GM23338 (cell line): ENCODE results near the gene ANTXR1. TPM values are rescaled to one million over a fixed set of nuclear protein-coding genes. Genes with fewer than 3 reads are reported as not detected.

Experiments used
- ATAC-seq: fragments of 200-7000 bp; cut with Tn5 transposase; 3 replicates; pipeline ENCODE4 v1.9.1; 2020
- DNase-seq: peaks from one replicate; pipeline ENCODE4 v3.0.0-alpha.2; 2015; ENCODE audit warnings: low spot score
- H2AFZ ChIP-seq: fragments of 200-600 bp; sonication (generic); 2 replicates; pipeline ENCODE4 v1.8.0; 2016; ENCODE audit warnings: antibody characterized with exemption, mild to moderate bottlenecking, moderate library complexity
- H3F3A ChIP-seq: fragments of 200-600 bp; sonication (generic); replicated peaks from 2 replicates; pipeline ENCODE4 v1.8.0; 2017; ENCODE audit warnings: antibody characterized with exemption, mixed run types, low read depth
- H3K27ac ChIP-seq: fragments of 200-600 bp; sonication (generic); 2 replicates; pipeline ENCODE4 v1.6.1; 2016; ENCODE audit warnings: low read depth
- H3K27me3 ChIP-seq: fragments of 200-600 bp; sonication (generic); 2 replicates; pipeline ENCODE4 v1.8.0; 2016; ENCODE audit warnings: mild to moderate bottlenecking, mixed run types, moderate library complexity; ENCODE audit not compliant: insufficient read depth
- H3K36me3 ChIP-seq: fragments of 200-600 bp; sonication (generic); 2 replicates; pipeline ENCODE4 v1.8.0; 2016; ENCODE audit warnings: mild to moderate bottlenecking; ENCODE audit not compliant: insufficient read depth
- H3K4me1 ChIP-seq: fragments of 200-600 bp; sonication (generic); 2 replicates; pipeline ENCODE4 v1.8.0; 2016; ENCODE audit warnings: mild to moderate bottlenecking, moderate library complexity; ENCODE audit not compliant: insufficient read depth
- H3K4me2 ChIP-seq: fragments of 200-600 bp; sonication (generic); 2 replicates; pipeline ENCODE4 v1.7.1; 2017; ENCODE audit warnings: mixed run types
- H3K4me3 ChIP-seq: fragments of 200-600 bp; sonication (generic); 2 replicates; pipeline ENCODE4 v1.6.1; 2016; ENCODE audit warnings: mixed run types
- H3K79me2 ChIP-seq: fragments of 200-600 bp; sonication (generic); replicated peaks from 2 replicates; pipeline ENCODE4 v1.8.0; 2017; ENCODE audit warnings: mild to moderate bottlenecking; ENCODE audit not compliant: insufficient read depth
- H3K9me2 ChIP-seq: fragments of 200-600 bp; sonication (generic); 2 replicates; pipeline ENCODE4 v1.8.0; 2017; ENCODE audit not compliant: insufficient read depth
- H4K20me1 ChIP-seq: fragments of 200-600 bp; sonication (generic); replicated peaks from 2 replicates; pipeline ENCODE4 v1.8.0; 2017; ENCODE audit warnings: mild to moderate bottlenecking; ENCODE audit not compliant: insufficient read depth
- H3K27ac Mint-ChIP-seq: 2 replicates; pipeline ENCODE4 v1.8.0; 2020; ENCODE audit warnings: inconsistent platforms, mild to moderate bottlenecking, moderate library complexity, mixed read lengths
- H3K27me3 Mint-ChIP-seq: 3 replicates; pipeline ENCODE4 v1.8.0; 2022; ENCODE audit warnings: low read depth, mild to moderate bottlenecking, moderate library complexity, mixed read lengths, inconsistent platforms; ENCODE audit not compliant: insufficient read depth, poor library complexity
- H3K36me3 Mint-ChIP-seq: 3 replicates; pipeline ENCODE4 v1.8.0; 2021; ENCODE audit warnings: low read depth, mild to moderate bottlenecking, inconsistent platforms, moderate library complexity, mixed read lengths
- H3K4me1 Mint-ChIP-seq: 3 replicates; pipeline ENCODE4 v1.8.0; 2020; ENCODE audit warnings: mild to moderate bottlenecking, inconsistent platforms, mixed read lengths
- H3K4me3 Mint-ChIP-seq: 3 replicates; pipeline ENCODE4 v1.8.0; 2021; ENCODE audit warnings: moderate library complexity, mild to moderate bottlenecking, inconsistent platforms, mixed read lengths
- H3K9me3 Mint-ChIP-seq: 3 replicates; pipeline ENCODE4 v1.8.0; 2020; ENCODE audit warnings: moderate library complexity, mild to moderate bottlenecking, inconsistent platforms, mixed read lengths
- CREB1 ChIP-seq: fragments of 250-450 bp; sonication (Bioruptor Pico); IDR thresholded peaks from 2 replicates; pipeline ENCODE4 v1.5.0; 2020; ENCODE audit warnings: low read depth, mild to moderate bottlenecking, moderate library complexity
- CTCF ChIP-seq, 2 experiments: fragments of 200-600 bp in 1 of 2; sonication (generic) in 1 of 2; conservative IDR thresholded peaks; 2 replicates each; pipeline versions ENCODE4 v1.5.1 to v1.6.1; 2016 to 2017; ENCODE audit warnings: antibody characterized with exemption in 2 of 2, low read depth in 2 of 2, mild to moderate bottlenecking in 2 of 2, moderate library complexity in 1 of 2
- ETS1 ChIP-seq: IDR thresholded peaks from 2 replicates; pipeline ENCODE4 v1.6.1; 2016; ENCODE audit warnings: antibody characterized with exemption
- EZH2 ChIP-seq: fragments of 200-600 bp; sonication (generic); IDR thresholded peaks from one replicate; pipeline ENCODE4 v1.8.0; 2017; ENCODE audit warnings: antibody characterized with exemption, mild to moderate bottlenecking, low read depth; ENCODE audit not compliant: unreplicated experiment
- EZH2phosphoT487 ChIP-seq: fragments of 200-600 bp; sonication (generic); IDR thresholded peaks from one replicate; pipeline ENCODE4 v1.8.1; 2018; ENCODE audit warnings: antibody characterized with exemption; ENCODE audit not compliant: unreplicated experiment
- JUNB ChIP-seq: IDR thresholded peaks from one replicate; pipeline ENCODE4 v1.6.1; 2016; ENCODE audit warnings: antibody characterized with exemption; ENCODE audit not compliant: unreplicated experiment
- NANOG ChIP-seq: IDR thresholded peaks from 2 replicates; pipeline ENCODE4 v1.6.1; 2016; ENCODE audit warnings: antibody characterized with exemption, borderline replicate concordance
- REST ChIP-seq: IDR thresholded peaks from one replicate; pipeline ENCODE4 v1.6.1; 2018; ENCODE audit warnings: antibody characterized with exemption; ENCODE audit not compliant: unreplicated experiment
- STAT1 ChIP-seq: IDR thresholded peaks from one replicate; pipeline ENCODE4 v1.6.1; 2016; ENCODE audit warnings: antibody characterized with exemption; ENCODE audit not compliant: unreplicated experiment
- ZNF114 ChIP-seq: fragments of 250-450 bp; sonication (Bioruptor Pico); IDR thresholded peaks from 2 replicates; pipeline ENCODE4 v1.5.0; 2020; ENCODE audit warnings: mild to moderate bottlenecking, moderate library complexity
- ZNF331 ChIP-seq: fragments of 250-450 bp; sonication (Bioruptor Pico); IDR thresholded peaks from 2 replicates; pipeline ENCODE4 v1.5.0; 2020; ENCODE audit warnings: low read depth, mild to moderate bottlenecking, moderate library complexity
- polyA plus RNA-seq: library from polyadenylated mRNA; unstranded; fragments of >200 nt; fragmentation: Nextera tagmentation; extraction: Ambion mirVana; gene quantifications from 2 replicates; pipeline ENCODE4 v1.2.1, GENCODE V29; 2016
- total RNA-seq: library from RNA; depleted of rRNA; stranded (reverse); fragments of >200 nt; shearing (Covaris generic); gene quantifications from 2 replicates; pipeline ENCODE4 v1.2.3, GENCODE V29; 2014
- TF ChIP-seq, protein P1 (sequence below): fragments of 250-450 bp; sonication (Bioruptor Pico); IDR thresholded peaks from 2 replicates; pipeline ENCODE4 v1.5.0; 2020; ENCODE audit warnings: mild to moderate bottlenecking, moderate library complexity

ANTXR1 gene
- total and polyA plus RNA-seq, 2 experiments from 2014 or later, result 16.1 to 23.1 TPM

GRCh38 chr2:68989035-68989434 lies 23.9 kb upstream of the ANTXR1 start (continued):
- TF ChIP-seq, protein P1, sequence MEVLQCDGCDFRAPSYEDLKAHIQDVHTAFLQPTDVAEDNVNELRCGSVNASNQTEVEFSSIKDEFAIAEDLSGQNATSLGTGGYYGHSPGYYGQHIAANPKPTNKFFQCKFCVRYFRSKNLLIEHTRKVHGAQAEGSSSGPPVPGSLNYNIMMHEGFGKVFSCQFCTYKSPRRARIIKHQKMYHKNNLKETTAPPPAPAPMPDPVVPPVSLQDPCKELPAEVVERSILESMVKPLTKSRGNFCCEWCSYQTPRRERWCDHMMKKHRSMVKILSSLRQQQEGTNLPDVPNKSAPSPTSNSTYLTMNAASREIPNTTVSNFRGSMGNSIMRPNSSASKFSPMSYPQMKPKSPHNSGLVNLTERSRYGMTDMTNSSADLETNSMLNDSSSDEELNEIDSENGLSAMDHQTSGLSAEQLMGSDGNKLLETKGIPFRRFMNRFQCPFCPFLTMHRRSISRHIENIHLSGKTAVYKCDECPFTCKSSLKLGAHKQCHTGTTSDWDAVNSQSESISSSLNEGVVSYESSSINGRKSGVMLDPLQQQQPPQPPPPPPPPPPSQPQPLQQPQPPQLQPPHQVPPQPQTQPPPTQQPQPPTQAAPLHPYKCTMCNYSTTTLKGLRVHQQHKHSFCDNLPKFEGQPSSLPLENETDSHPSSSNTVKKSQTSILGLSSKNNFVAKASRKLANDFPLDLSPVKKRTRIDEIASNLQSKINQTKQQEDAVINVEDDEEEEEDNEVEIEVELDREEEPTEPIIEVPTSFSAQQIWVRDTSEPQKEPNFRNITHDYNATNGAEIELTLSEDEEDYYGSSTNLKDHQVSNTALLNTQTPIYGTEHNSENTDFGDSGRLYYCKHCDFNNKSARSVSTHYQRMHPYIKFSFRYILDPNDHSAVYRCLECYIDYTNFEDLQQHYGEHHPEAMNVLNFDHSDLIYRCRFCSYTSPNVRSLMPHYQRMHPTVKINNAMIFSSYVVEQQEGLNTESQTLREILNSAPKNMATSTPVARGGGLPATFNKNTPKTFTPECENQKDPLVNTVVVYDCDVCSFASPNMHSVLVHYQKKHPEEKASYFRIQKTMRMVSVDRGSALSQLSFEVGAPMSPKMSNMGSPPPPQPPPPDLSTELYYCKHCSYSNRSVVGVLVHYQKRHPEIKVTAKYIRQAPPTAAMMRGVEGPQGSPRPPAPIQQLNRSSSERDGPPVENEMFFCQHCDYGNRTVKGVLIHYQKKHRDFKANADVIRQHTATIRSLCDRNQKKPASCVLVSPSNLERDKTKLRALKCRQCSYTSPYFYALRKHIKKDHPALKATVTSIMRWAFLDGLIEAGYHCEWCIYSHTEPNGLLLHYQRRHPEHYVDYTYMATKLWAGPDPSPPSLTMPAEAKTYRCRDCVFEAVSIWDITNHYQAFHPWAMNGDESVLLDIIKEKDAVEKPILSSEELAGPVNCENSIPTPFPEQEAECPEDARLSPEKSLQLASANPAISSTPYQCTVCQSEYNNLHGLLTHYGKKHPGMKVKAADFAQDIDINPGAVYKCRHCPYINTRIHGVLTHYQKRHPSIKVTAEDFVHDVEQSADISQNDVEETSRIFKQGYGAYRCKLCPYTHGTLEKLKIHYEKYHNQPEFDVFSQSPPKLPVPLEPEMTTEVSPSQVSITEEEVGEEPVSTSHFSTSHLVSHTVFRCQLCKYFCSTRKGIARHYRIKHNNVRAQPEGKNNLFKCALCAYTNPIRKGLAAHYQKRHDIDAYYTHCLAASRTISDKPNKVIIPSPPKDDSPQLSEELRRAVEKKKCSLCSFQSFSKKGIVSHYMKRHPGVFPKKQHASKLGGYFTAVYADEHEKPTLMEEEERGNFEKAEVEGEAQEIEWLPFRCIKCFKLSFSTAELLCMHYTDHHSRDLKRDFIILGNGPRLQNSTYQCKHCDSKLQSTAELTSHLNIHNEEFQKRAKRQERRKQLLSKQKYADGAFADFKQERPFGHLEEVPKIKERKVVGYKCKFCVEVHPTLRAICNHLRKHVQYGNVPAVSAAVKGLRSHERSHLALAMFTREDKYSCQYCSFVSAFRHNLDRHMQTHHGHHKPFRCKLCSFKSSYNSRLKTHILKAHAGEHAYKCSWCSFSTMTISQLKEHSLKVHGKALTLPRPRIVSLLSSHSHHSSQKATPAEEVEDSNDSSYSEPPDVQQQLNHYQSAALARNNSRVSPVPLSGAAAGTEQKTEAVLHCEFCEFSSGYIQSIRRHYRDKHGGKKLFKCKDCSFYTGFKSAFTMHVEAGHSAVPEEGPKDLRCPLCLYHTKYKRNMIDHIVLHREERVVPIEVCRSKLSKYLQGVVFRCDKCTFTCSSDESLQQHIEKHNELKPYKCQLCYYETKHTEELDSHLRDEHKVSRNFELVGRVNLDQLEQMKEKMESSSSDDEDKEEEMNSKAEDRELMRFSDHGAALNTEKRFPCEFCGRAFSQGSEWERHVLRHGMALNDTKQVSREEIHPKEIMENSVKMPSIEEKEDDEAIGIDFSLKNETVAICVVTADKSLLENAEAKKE, result no peak

- Histone ChIP-seq H3K79me2 (no peaks in the 10 kb centered on the region), H3K4me2 (no peak overlapping the region), H3K36me3 (no peaks in the 10 kb centered on the region), H3K4me1 (no peaks in the 10 kb centered on the region), H3K4me3 (no peak overlapping the region), H3F3A (no peaks in the 10 kb centered on the region), H3K27ac (no peak overlapping the region), H3K9me2 (no peaks in the 10 kb centered on the region), H4K20me1 (no peaks in the 10 kb centered on the region), H2AFZ (no peak overlapping the region), H3K27me3 (no peaks in the 10 kb centered on the region)
- H3K9me3 Mint-ChIP-seq, result no peaks in the 10 kb centered on the region
- ATAC-seq (no peak), DNase-seq (no peak)
- no peaks in the 10 kb centered on the region; the same call in 2 of the 3 replicates for H3K4me1 Mint-ChIP-seq
- H3K4me3 Mint-ChIP-seq, result no peak overlapping the region
- H3K27ac Mint-ChIP-seq, result no peak overlapping the region
- no peaks in the 10 kb centered on the region for H3K36me3 Mint-ChIP-seq
- no peaks in the 10 kb centered on the region for H3K27me3 Mint-ChIP-seq
- TF ChIP-seq REST (no peak), CREB1 (CRISPR knock-in tag) (no peak), NANOG (no peak), EZH2phosphoT487 (no peak), CTCF (conservative IDR thresholded peaks at IDR 0.05; ENCODE audit: low read depth in 2 of 2) (no peak), ZNF114 (CRISPR knock-in tag) (no peak), ETS1 (no peak), STAT1 (no peak), ZNF331 (no peak), EZH2 (no peak), JUNB (no peak)
Measured at GRCh38 chr2:68992341-68992740, 20.6 kb upstream of the ANTXR1 start.
